Measurements from ENCODE around the gene APOL4.

GRCh38 chr22:36246718-36247117, 45.1 kb upstream of the APOL4 start:
- TF ChIP-seq EZH2 (IDR thresholded peaks at IDR 0.05; ENCODE audit: borderline replicate concordance, low read depth, low read length, severe bottlenecking): no peak
- no peak for TF ChIP-seq CTCF (IDR thresholded peaks at IDR 0.05; ENCODE audit: borderline replicate concordance, extremely low read depth, low read length, poor library complexity, severe bottlenecking)

Data from DND-41 (cell line).